PC-3 (cell line): Measurements from ENCODE around the gene RMND5B.

Source experiments
- EZH2 ChIP-seq: fragments of 300-600 bp; sonication (generic); IDR thresholded peaks from one replicate; pipeline ENCODE4 v1.6.1; 2017; ENCODE audit warnings: antibody characterized with exemption, mild to moderate bottlenecking, low read length; ENCODE audit not compliant: unreplicated experiment
- TF ChIP-seq, protein P1 (sequence below): fragments of 300-600 bp; sonication (generic); conservative IDR thresholded peaks from 2 replicates; pipeline ENCODE4 v1.5.1; 2017; ENCODE audit warnings: antibody characterized with exemption, low read depth, mild to moderate bottlenecking, low read length

DNA sequence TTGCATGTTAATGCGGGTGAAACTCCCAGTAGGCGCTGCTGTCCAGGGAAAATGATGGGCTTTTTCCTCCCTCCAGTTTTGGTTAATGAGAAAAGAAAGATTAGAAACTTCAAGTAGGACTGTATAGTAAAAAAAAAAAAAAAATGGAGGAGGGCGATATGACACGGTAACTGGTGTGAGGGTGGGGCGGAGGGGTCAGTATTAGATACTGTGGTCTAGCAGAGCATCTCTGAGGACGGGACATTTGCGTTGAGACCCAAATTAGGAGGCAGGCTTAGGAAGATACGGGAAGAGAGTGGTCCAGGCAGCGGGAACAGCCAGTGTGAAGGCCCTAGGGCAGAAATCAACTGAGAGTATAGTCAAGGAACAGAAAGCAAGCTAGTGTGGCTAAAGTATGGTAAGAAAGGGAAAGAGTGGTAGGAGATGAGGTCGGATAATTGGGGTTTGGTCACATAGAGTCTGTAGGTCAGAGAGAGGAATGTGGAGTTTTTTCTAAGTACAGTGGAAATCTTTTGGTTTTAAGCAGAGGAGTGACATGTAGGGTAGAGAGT lies 707 bp downstream of the RMND5B start:
- TF ChIP-seq, protein P1, sequence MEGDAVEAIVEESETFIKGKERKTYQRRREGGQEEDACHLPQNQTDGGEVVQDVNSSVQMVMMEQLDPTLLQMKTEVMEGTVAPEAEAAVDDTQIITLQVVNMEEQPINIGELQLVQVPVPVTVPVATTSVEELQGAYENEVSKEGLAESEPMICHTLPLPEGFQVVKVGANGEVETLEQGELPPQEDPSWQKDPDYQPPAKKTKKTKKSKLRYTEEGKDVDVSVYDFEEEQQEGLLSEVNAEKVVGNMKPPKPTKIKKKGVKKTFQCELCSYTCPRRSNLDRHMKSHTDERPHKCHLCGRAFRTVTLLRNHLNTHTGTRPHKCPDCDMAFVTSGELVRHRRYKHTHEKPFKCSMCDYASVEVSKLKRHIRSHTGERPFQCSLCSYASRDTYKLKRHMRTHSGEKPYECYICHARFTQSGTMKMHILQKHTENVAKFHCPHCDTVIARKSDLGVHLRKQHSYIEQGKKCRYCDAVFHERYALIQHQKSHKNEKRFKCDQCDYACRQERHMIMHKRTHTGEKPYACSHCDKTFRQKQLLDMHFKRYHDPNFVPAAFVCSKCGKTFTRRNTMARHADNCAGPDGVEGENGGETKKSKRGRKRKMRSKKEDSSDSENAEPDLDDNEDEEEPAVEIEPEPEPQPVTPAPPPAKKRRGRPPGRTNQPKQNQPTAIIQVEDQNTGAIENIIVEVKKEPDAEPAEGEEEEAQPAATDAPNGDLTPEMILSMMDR: no peak
- no peak for TF ChIP-seq EZH2
